Nucleus accumbens (tissue), 56 donors: ENCODE data around the gene TSPAN17.
"Not testable (repeated sequence)": the region's sequence is repeated elsewhere in the genome, so short reads cannot be mapped to it uniquely, and the experiment has no call there.

ENCODE experiments used
- DNase-seq, 56 donors: peaks; one replicate each; lab custom pipeline; 2025; lab: John Stamatoyannopoulos, UW

TSPAN17 gene

DNA sequence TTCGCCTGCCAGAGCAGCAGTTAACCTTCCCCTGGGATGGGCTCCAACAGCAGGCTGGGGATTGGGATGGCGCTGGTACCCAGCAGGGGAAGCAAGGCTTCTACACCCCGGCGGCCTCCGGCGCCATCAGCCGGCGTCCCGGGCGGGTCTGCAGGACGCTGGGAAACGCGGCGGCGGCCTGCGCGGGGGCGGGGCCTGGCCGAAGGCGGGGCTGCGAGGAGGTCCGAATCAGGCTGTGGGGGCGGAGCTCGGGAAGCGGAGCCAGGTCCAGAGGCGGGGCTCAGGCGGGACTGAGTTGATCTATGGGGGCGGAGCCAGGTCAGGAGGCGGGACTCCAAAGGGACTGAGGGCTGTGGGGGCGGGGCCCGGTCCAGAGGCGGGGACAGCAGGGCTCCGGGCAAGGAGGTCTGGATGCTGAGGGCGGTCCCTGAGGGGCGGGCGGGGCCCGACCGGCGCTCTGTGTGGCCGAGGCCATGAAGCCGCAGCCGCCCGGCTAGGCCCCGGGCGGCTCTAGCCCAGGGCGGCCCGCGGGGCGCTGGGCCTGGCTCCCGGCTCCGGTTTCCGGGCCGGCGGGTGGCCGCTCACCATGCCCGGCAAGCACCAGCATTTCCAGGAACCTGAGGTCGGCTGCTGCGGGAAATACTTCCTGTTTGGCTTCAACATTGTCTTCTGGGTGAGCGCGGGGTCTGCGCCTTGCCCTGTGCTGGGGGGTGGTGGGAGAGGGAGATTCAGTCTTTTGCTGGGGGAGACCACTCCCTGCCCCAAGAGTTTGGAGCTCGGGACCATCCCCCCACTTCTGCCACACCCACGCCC is at the start of gene TSPAN17:
Gene TSPAN17, plus strand, starts transcription at position 455 of the 813 bp plus-strand sequence. Its CDS starts 132 bp downstream, at position 587.
- peak; percentile 80 to 100 (median 99) for DNase-seq

DNA sequence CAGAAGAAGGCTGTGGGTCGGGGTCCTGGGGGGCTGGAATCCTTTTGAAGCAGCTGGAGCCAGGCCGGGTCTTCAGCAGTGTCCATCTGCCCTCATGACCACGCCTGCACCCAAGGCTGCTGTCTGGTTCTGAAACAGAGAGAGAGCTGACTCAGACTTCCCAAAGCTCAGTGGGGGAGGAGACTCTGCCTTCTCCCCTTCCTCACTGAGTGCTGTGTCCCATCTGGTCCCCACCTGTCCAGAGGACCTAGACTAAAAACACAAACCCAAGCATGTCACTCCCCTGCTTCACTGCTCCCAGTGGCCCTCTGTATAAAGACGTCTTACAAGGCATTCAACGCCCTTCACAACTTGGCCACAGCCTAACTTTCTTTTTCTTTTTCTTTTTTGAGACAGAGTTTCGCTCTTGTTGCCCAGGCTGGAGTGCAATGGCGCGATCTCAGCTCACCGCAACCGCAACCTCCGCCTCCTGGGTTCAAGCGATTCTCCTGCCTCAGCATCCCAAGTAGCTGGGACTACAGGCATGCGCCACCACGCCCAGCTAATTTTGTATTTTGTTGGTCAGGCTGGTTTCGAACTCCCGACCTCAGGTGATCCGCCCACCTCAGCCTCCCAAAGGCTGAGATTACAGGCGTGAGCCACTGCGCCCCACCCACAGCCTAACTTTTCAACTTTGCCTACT is 47.4 kb upstream of the TSPAN17 start:
- not testable (repeated sequence) for DNase-seq

DNA sequence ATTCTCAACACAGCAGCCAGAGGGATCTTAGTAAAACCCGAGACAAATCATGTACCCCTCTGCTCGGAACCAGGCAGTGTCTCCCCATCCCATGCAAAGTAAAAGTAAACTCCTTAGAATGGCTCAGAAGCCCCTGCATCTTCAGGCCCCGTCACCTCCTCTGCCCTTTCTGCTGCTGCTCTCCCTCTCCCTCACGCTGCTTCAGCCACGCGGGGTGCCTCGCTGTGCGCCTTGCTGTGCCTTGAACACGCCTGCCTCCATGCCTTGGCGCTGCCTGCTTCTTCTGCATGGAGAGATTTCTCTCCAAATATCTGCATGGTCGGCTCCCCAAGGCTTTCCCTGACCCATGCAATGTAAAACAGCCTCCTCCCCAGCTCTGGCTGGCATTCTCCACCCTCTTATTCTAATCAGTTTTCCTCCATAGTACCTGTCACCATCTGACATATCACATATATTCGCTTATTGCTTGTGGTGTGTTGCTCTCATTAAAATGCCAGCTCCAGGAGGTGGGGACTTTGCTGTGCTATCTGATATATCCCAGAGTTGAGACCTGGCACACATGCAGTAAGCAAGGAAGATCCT is 45.3 kb upstream of the TSPAN17 start:
- no peak for DNase-seq

DNA sequence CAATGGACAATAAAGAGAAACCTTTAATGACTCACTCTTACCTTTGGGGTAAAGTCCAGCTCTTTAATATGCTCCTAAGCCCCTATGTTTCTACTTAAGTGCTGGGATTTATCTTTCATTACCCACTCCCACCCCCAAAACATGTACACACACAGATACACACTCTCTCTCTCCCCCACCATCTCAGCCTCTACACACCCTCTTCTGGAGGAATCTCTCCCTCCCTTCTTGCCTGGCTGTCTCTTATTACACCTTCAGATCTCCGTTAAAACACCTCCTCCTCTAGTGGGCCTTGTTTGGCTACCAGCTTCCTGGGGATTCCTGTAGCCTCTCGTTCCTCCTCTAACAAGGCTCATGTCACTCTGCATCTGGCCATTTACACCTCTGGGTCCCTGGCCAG is 44.2 kb upstream of the TSPAN17 start:
- DNase-seq: no peak

- no peak for DNase-seq
Observed at GRCh38 chr5:176606032-176606431, 41.3 kb upstream of the TSPAN17 start.

DNA sequence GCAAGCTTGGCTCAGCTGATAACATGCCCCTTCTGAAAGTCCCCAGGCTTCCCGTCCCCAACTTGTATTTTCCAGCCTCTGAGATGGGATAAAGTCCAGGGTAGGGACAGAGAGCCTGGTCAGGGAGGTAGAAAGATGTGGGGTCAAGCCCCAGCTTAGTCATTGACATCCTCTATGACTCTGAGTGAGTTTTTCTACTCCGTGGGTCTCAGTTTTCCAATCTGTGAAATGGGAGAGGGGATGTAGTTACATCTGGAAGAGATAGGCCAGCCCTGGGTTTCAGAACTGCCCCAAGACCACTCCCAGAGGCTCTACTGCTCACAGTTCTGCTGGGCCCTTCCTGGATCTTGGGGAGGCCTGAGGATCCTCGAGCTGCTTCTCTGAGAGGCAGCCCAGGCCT is 40.4 kb upstream of the TSPAN17 start:
- no peak for DNase-seq

DNA sequence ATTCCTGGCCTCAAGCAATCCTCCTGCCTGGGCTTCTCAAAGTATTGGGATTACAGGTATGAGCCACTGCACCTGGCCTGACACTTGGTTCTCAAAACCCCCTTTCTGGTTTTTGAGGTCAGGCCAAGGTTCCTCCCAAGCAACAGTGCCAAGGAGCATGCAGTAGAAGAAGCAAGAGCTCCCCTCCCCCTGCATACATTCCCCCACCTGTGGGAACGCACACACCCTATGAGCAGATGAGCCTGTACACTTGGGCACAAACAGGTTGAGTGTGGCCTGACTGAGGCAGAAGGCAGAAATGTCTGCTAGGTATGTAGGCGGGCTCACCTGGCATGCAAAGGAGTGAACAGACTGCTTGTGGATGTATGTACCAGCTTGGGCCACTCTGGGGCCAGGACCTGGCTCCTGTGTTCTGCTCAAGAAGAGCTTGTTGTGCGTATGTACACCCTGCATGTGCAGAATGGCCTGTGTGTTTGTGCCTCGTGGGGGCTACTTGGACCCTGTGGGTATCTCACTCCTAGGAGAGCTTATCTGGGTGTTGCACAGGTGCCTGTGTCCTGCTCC is 39.1 kb upstream of the TSPAN17 start:
- DNase-seq: no peak

GRCh38 chr5:176608937-176609723 is 38.2 kb upstream of the TSPAN17 start:
- DNase-seq: peak in 6 of 56 donors; percentile 6 to 63 (median 27)

DNA sequence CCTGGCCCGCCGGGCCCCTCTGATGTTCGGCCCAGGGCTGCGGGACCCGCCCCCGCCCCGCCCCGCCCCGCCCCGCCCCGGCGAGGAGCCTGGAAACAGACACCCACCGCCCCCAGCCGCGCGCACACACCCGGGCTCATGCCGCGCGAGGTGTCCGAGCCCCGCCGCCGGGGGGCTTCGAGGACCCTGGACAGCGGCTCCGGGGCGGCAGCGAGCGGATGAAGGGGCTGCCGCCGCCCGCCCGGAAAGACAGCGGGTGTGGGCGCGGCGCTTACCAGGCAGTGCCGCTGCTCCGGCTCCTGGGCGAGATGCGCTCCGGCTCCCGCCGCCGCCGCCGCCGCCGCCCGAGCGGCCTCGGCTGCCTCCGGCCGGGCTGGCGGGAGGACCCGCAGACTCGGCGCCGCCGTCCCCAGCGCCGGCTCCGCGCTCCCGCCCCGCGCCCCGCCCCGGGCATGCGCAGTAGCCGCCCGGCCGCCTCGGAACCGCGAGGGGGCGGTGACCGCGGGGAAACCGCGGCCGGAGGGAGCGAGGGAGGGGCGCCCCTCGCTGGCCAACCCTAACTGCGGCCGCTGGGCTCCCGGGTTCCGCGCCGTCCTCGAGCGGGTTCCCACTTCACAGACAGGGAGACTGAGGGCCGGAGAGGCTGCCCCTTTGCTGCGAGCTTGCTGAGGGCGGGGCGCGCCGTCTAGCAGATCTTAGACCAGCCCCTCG is 37.4 kb upstream of the TSPAN17 start, which contains the start of gene GPRIN1:
Gene GPRIN1, minus strand, starts transcription at position 433 of the 711 bp plus-strand sequence. CDS start 10,322 bp downstream, outside the sequence.
- DNase-seq: peak in 30 of 56 donors; percentile 12 to 77 (median 33)

DNA sequence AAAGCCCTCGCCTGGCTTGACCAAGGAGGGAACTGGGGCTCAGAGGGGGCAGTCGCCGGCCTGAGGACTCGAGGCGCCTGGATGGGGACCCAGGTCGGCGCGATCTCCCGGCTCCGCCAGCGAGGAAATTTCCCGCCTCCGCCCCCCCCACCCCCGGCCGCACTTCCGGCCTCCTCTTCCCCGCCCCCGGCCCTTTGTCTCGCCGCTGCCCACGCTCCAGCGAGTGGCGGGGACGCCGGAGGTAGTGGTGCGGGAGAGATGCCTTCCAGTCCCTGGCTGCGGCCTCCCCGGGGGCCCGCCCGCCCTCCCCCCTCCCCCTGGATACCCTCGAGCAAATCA is 36.9 kb upstream of the TSPAN17 start:
- peak in 1 of 56 donors; percentile 77 for DNase-seq

DNA sequence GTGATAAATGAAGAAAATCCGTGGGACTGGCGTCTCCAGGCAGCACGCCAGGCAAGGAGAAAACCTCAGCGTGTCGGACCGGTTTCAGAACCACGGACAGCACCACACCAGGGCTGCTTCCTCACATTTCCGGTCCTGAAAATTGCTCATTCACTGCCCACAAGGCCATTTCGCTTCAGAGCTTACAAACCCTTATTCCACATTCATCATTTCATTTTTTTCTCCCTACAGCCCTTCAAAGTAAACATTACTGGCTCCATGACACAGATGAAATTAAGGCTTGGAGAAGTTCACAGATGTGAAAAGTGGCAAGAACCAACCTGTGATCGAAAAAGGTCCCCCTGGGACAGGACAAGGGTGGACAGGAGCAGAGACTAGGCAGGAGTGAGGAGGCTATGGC is 35.8 kb upstream of the TSPAN17 start:
- peak in 14 of 56 donors; percentile 3 to 62 (median 15) for DNase-seq

GRCh38 chr5:176612008-176612407 is 35.3 kb upstream of the TSPAN17 start:
- DNase-seq: no peak

DNA sequence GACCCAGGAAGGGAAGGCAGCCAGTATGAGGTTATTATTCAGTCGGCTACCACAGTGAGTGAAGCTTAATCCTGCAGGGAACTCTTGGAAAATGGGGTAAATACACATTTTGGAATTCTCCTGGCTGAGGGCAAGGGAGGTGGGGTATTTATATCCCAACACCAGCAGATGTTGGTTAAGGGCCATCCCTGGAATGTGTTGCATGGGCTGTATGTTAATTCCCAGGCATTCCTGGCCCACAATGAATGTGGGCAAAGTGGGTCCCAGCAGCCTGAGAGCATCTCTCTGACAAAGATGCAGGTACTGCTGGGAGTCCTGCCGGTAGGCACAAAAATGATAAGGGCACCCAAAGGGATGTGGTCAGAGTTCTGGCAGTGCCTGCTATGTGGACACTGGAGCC is 34.4 kb upstream of the TSPAN17 start:
- DNase-seq: no peak

DNA sequence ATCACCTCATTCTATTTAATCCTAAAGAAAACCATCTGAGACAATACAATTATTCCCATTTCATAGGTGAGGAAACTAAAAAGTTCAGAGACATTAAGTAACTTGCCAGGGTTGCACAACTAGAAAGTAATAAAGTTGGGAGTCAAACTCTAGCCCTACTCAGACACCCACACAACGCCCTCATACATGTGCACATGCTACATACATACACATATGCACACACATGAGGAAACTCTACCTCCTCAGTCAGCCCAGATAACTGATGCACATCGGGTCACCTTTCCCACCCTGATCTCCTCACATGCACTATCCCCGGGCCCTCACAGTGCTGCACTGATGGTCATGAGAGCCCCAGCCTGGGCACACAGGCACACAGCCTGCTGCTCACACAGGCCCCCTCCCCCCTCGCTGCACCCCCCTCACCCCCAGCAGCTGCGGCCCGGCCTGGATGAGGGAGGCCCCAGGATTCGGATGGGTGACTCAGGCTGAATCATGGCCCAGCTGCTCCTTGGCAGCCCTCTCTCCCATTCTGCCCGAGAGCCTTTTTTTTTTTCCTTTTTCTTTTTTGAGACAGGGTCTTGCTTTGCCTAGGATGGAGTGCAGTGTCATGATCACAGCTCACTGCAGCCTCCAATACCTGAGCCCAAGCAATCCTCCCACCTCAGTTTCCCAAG is 32.3 kb upstream of the TSPAN17 start:
- peak in 1 of 56 donors; percentile 19 for DNase-seq

GRCh38 chr5:176616511-176616910 is 30.8 kb upstream of the TSPAN17 start:
- no peak for DNase-seq

DNA sequence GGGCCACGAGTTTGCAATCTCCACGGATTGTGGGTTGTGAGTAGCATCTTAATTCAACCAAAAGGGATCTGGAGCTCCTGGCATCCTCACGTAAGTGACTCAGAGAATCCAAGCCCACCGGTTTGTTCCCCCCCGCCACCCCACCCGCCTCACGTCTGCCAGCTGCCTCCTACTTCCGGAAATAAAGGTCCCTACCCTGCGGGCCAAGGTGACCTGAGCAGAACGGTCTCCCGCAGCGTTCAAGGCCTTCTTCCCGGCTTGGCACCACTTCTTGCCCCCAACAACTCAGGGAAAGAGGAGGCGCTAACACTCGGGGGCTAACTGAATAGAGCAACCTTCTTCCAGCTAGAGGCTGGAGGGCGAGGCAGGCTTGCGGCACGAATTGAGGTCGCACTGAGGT is 28.5 kb upstream of the TSPAN17 start:
- DNase-seq: peak in 1 of 56 donors; percentile 64

GRCh38 chr5:176619203-176619568 is 28.1 kb upstream of the TSPAN17 start:
- DNase-seq: peak in 52 of 56 donors; percentile 21 to 93 (median 75)

GRCh38 chr5:176619569-176620332 is 27.5 kb upstream of the TSPAN17 start:
- DNase-seq: no peak
